Panc1 (cell line): ENCODE data around the gene TSPYL2. TPM values are rescaled to one million over a fixed set of nuclear protein-coding genes. Genes with fewer than 3 reads are reported as not detected.
A peak's percentile ranks its signal among the peaks of the same experiment; 100 is the strongest.

ENCODE experiments used
- ATAC-seq: fragments of 200-7000 bp; cut with Tn5 transposase; 2 replicates; pipeline ENCODE4 v1.9.1; 2020; ENCODE audit warnings: mild to moderate bottlenecking, moderate library complexity
- BruUV-seq: library from RNA; stranded (reverse); fragments of 400-500 nt; replicated peaks from 2 replicates; lab custom pipeline; 2021; lab: Mats Ljungman, UMichigan
- CTCF ChIA-PET: fragments of 300-600 bp; sonication (Branson Sonifier 250); formaldehyde crosslinking; loops from one replicate; lab custom pipeline; 2022; ENCODE audit warnings: antibody characterized with exemption; lab: Charles Lee
- POLR2A ChIA-PET: fragments of 300-600 bp; sonication (Branson Sonifier 250); formaldehyde crosslinking; loops from one replicate; lab custom pipeline; 2022; ENCODE audit warnings: antibody characterized with exemption; lab: Charles Lee
- DNase-seq: peaks from one replicate; pipeline ENCODE4 v3.0.0-alpha.2; 2010; ENCODE audit warnings: low read depth, low spot score
- H3K27ac ChIP-seq: 2 replicates; pipeline ENCODE4 v1.5.1; 2011; ENCODE audit warnings: mild to moderate bottlenecking, low read length, inconsistent platforms
- H3K27me3 ChIP-seq: fragments of 200-500 bp; sonication (Bioruptor generic); 2 replicates; pipeline ENCODE4 v1.6.0; 2014; ENCODE audit warnings: low read length, inconsistent platforms; ENCODE audit not compliant: control insufficient read depth, insufficient read depth
- H3K36me3 ChIP-seq: fragments of 200-500 bp; sonication (Bioruptor generic); 2 replicates; pipeline ENCODE4 v1.5.1; 2014; ENCODE audit warnings: inconsistent platforms, mild to moderate bottlenecking, low read length, moderate library complexity; ENCODE audit not compliant: control insufficient read depth, insufficient read depth
- H3K4me1 ChIP-seq: 2 replicates; pipeline ENCODE4 v1.5.1; 2011; ENCODE audit warnings: inconsistent platforms, mild to moderate bottlenecking, low read length, moderate library complexity; ENCODE audit not compliant: control insufficient read depth, insufficient read depth
- H3K4me3 ChIP-seq, 2 experiments: 2 replicates each; pipeline ENCODE4 v1.5.1; 2011 to 2012; ENCODE audit warnings: low read depth in 2 of 2, low read length in 2 of 2, mild to moderate bottlenecking in 2 of 2, inconsistent platforms in 1 of 2, moderate library complexity in 1 of 2
- H3K9me3 ChIP-seq: fragments of 200-500 bp; sonication (Bioruptor generic); 2 replicates; pipeline ENCODE4 v1.5.1; 2014; ENCODE audit warnings: low read depth, mild to moderate bottlenecking, inconsistent platforms, low read length, moderate library complexity; ENCODE audit not compliant: control insufficient read depth, insufficient read depth
- POLR2AphosphoS5 ChIP-seq: IDR thresholded peaks from 2 replicates; pipeline ENCODE4 v1.6.1; 2012; ENCODE audit warnings: mild to moderate bottlenecking, low read depth, low read length, moderate library complexity
- SIN3A ChIP-seq: IDR thresholded peaks from 2 replicates; pipeline ENCODE4 v1.6.1; 2012; ENCODE audit warnings: low read depth, mild to moderate bottlenecking, low read length, moderate library complexity, borderline replicate concordance; ENCODE audit not compliant: insufficient read depth
- TCF7L2 ChIP-seq: IDR thresholded peaks from 2 replicates; pipeline ENCODE4 v1.6.1; 2011; ENCODE audit warnings: mild to moderate bottlenecking, low read depth, low read length, inconsistent platforms
- in situ Hi-C: cut with HindIII; loops from 2 replicates; pipeline ENCODE4 v1.10.0; 2016; ENCODE audit warnings: low sequenced_read_pairs, low pct_unique_long_range_greater_than_20kb
- intact Hi-C: fragments of 100-400 bp; cut with micrococcal nuclease; formaldehyde crosslinking; loops from one replicate; pipeline ENCODE4 v1.10.0; 2022; ENCODE audit not compliant: unreplicated experiment
- total RNA-seq: library from RNA; stranded (reverse); gene quantifications from one replicate; pipeline ENCODE4 v1.2.1, GENCODE V29; 2021; ENCODE audit not compliant: unreplicated experiment
- TF ChIP-seq, protein P1 (sequence below), 2 experiments: IDR thresholded peaks; 2 replicates each; pipeline ENCODE4 v1.6.1; 2011 to 2012; ENCODE audit warnings: low read depth in 2 of 2, control low read depth in 1 of 2, low read length in 1 of 2, mild to moderate bottlenecking in 1 of 2, moderate library complexity in 1 of 2; ENCODE audit not compliant: insufficient read depth in 1 of 2
- TF ChIP-seq, protein P2 (sequence below): fragments of 450-650 bp; IDR thresholded peaks from 2 replicates; pipeline ENCODE4 v1.5.1; 2017; ENCODE audit warnings: mild to moderate bottlenecking

TSPYL2 gene
- total RNA-seq, 1 experiment from 2014 or later, result 25.0 TPM

DNA sequence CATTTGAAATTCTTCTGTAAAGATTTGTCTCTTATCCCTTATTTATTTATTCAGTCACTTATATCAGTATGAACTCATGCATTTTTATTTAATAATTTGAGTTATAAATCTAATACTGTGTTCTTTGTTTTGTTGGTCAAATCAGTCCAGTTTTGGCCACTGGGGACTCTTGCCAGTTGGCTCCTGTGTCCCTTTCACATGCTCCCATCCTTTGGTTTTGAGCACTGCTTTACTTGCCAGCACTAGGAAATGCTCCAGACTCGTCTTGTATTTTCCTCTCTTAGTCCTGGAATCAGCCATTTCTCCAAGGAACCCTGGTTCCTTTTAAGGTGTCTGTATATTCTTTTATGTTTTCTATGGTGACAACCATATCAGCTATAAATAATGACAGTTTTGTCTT lies 39.8 kb downstream of the TSPYL2 start:
- H3K27ac ChIP-seq, result no peak overlapping the region
- H3K4me3 ChIP-seq, result no peak overlapping the region
- H3K4me1 ChIP-seq, result no peaks in the 10 kb centered on the region
- no TSS peak for BruUV-seq
- in situ Hi-C loops (no loop called here), intact Hi-C loops (no loop called here)
- H3K36me3 ChIP-seq, result no peaks in the 10 kb centered on the region
- no peak for TF ChIP-seq TCF7L2
- TF ChIP-seq SIN3A, result no peak
- no peak for TF ChIP-seq POLR2AphosphoS5
- TF ChIP-seq, protein P1, sequence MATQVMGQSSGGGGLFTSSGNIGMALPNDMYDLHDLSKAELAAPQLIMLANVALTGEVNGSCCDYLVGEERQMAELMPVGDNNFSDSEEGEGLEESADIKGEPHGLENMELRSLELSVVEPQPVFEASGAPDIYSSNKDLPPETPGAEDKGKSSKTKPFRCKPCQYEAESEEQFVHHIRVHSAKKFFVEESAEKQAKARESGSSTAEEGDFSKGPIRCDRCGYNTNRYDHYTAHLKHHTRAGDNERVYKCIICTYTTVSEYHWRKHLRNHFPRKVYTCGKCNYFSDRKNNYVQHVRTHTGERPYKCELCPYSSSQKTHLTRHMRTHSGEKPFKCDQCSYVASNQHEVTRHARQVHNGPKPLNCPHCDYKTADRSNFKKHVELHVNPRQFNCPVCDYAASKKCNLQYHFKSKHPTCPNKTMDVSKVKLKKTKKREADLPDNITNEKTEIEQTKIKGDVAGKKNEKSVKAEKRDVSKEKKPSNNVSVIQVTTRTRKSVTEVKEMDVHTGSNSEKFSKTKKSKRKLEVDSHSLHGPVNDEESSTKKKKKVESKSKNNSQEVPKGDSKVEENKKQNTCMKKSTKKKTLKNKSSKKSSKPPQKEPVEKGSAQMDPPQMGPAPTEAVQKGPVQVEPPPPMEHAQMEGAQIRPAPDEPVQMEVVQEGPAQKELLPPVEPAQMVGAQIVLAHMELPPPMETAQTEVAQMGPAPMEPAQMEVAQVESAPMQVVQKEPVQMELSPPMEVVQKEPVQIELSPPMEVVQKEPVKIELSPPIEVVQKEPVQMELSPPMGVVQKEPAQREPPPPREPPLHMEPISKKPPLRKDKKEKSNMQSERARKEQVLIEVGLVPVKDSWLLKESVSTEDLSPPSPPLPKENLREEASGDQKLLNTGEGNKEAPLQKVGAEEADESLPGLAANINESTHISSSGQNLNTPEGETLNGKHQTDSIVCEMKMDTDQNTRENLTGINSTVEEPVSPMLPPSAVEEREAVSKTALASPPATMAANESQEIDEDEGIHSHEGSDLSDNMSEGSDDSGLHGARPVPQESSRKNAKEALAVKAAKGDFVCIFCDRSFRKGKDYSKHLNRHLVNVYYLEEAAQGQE (IDR thresholded peaks at IDR 0.05; ENCODE audit: insufficient read depth in 1 of 2, low read depth in 2 of 2, low read length in 1 of 2), result no peak
- TF ChIP-seq, protein P2, sequence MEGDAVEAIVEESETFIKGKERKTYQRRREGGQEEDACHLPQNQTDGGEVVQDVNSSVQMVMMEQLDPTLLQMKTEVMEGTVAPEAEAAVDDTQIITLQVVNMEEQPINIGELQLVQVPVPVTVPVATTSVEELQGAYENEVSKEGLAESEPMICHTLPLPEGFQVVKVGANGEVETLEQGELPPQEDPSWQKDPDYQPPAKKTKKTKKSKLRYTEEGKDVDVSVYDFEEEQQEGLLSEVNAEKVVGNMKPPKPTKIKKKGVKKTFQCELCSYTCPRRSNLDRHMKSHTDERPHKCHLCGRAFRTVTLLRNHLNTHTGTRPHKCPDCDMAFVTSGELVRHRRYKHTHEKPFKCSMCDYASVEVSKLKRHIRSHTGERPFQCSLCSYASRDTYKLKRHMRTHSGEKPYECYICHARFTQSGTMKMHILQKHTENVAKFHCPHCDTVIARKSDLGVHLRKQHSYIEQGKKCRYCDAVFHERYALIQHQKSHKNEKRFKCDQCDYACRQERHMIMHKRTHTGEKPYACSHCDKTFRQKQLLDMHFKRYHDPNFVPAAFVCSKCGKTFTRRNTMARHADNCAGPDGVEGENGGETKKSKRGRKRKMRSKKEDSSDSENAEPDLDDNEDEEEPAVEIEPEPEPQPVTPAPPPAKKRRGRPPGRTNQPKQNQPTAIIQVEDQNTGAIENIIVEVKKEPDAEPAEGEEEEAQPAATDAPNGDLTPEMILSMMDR, result no peak
- ATAC-seq (no peak), DNase-seq (no peak)
- ChIA-PET CTCF (no interaction called here), POLR2A (no interaction called here)
- no peaks in the 10 kb centered on the region for H3K27me3 ChIP-seq
- H3K9me3 ChIP-seq, result no peaks in the 10 kb centered on the region

DNA sequence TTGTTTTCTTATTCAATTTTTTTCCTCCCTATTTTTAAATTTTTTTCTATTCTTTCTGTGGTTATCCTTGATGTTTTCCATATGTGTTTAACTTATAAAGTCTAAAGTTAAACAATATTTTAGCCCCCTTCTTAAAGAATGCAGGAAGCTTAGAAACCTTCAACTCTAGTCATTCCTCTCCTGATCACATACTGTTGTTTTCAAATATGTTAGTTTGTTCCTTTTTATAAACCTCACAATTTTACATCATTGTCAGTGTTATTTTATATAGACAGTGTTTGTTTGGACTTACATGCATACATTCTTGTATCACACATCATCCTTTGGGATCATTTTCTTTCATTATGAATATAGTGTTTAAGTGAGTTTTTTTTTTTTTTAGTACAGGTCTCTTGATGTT lies 43.3 kb downstream of the TSPYL2 start:
- no peak for DNase-seq
- CTCF ChIA-PET, result no interaction called here
- Histone ChIP-seq H3K27ac (no peak overlapping the region), H3K27me3 (no peaks in the 10 kb centered on the region), H3K4me1 (no peaks in the 10 kb centered on the region), H3K36me3 (no peaks in the 10 kb centered on the region), H3K4me3 (no peak overlapping the region), H3K9me3 (no peaks in the 10 kb centered on the region)
- intact Hi-C loops, result no loop called here
- TF ChIP-seq SIN3A (no peak), POLR2AphosphoS5 (no peak), TCF7L2 (no peak)
- TF ChIP-seq, protein P1 (IDR thresholded peaks at IDR 0.05; ENCODE audit: insufficient read depth in 1 of 2, low read depth in 2 of 2, low read length in 1 of 2), result no peak
- TF ChIP-seq, protein P2, result no peak
- POLR2A ChIA-PET, result no interaction called here
- in situ Hi-C loops, result no loop called here
- TSS peak; percentile 30 for BruUV-seq
- ATAC-seq, result no peak
